GM19193 (cell line): ENCODE data around the gene B3GAT1.

Experiments
- POLR2A ChIP-seq: IDR thresholded peaks from 4 replicates; pipeline ENCODE4 v1.6.1; 2011; ENCODE audit not compliant: insufficient read depth, insufficient read length; ENCODE audit errors: extremely low read depth

Gene B3GAT1

GRCh38 chr11:134333946-134334345, 78.1 kb downstream of the B3GAT1 start:
- TF ChIP-seq POLR2A: no peak

GRCh38 chr11:134333312-134333711, 78.7 kb downstream of the B3GAT1 start:
- TF ChIP-seq POLR2A: no peak

DNA sequence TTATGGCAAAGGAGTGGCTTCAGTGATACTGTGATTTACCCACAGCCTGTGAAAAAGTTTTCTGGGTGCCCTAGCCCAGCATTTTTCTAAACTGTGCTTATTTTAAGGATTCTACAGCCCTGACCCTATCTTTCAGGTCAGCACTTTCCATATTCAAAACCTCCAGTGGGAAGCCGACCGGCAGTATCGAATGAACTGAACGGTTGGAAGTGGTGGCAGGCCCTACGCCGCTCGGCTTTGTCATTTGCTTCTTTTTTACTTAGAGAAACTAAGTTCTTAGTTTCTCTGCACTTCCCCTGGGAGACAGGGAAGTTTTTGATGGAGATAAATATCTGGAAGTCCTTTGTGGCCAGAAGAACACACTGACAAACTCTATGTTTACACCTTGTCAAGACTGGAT, 79.3 kb downstream of the B3GAT1 start:
- no peak for TF ChIP-seq POLR2A

DNA sequence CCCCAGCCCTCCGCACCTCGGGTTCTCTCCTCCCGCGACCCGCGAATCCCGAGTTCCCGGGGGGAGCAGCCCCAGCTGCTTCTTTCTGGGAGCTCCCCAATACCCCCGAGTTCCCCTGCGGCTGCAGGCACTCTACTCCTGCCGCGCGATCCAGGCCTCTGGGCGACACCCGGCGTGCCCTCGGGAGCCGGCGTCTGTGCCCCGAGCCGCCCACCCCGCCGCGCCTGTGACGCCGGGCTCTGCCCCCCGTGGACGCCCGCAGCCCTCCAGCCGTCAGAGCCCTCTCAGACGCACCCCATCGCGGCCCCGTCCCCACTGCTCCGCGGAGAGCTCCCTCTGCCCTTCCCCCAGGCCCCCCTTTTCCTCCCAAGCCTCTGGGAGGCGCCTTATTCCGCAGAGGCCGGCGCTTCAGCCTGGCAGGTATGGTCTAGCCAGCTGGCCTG, 79.8 kb downstream of the B3GAT1 start:
- no peak for TF ChIP-seq POLR2A

DNA sequence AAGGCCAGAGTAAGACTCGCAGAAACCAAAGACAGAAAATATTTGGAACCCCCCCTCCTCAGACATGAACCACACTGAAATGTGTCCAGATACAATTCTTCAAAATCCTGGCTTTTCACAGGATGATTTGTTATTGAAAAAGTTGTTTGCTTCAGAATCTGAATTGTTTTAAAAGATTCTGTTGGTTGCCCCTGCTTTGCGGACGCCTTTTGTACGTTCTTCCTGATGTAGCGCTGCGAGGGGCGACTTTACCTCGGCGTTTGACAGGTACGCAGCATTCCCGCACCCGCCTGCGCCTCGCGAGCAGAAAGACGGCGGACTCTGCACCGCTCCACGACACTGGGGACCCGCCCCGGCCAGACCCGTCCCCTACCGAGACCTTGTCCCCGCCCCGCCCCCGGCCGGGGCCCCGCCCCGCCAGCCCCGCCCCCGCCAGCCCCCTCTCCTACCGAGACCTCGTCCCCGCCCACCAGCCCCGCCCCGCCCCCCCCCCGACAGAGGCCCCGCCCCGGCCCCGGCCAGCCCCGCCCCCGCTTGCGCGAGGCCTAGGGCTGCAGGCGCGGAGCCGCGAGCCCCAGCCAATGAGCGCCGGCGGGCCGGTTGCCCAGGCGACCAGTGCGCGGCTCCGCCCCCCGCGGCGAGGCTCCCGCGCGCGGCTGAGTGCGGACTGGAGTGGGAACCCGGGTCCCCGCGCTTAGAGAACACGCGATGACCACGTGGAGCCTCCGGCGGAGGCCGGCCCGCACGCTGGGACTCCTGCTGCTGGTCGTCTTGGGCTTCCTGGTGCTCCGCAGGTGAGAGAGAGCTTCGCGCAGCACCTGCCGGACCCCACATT, 80.5 kb downstream of the B3GAT1 start, which contains the start of gene GLB1L2:
Gene GLB1L2, plus strand, starts transcription at position 635 of the 835 bp plus-strand sequence. Its CDS starts 74 bp downstream, at position 709.
- TF ChIP-seq POLR2A: no peak

GRCh38 chr11:134330611-134331353, 81.3 kb downstream of the B3GAT1 start:
- TF ChIP-seq POLR2A: no peak
